Tibial nerve (tissue), 4 donors: Measurements from ENCODE around the gene NEB.

Source experiments
- EP300 ChIP-seq, 2 donors: sonication (generic); formaldehyde crosslinking; IDR thresholded peaks; one replicate each; pipeline ENCODE4 v1.6.1; 2017; ENCODE audit warnings: antibody characterized with exemption in 2 of 2, mild to moderate bottlenecking in 1 of 2
- POLR2A ChIP-seq, 2 donors: fragments of 450-650 bp; IDR thresholded peaks; one replicate each; pipeline ENCODE4 v1.6.1; 2017; ENCODE audit warnings: antibody characterized with exemption in 2 of 2, mild to moderate bottlenecking in 2 of 2, moderate library complexity in 2 of 2
- TF ChIP-seq, protein P1 (sequence below), 5 experiments: fragments of 200-600 bp in 3 of 5; fragments of 450-650 bp in 2 of 5; sonication (generic) in 3 of 5; IDR thresholded peaks; one replicate each; pipeline ENCODE4 v1.5.1; 2016 to 2019; ENCODE audit warnings: antibody characterized with exemption in 5 of 5, mild to moderate bottlenecking in 3 of 5, moderate library complexity in 2 of 5

DNA sequence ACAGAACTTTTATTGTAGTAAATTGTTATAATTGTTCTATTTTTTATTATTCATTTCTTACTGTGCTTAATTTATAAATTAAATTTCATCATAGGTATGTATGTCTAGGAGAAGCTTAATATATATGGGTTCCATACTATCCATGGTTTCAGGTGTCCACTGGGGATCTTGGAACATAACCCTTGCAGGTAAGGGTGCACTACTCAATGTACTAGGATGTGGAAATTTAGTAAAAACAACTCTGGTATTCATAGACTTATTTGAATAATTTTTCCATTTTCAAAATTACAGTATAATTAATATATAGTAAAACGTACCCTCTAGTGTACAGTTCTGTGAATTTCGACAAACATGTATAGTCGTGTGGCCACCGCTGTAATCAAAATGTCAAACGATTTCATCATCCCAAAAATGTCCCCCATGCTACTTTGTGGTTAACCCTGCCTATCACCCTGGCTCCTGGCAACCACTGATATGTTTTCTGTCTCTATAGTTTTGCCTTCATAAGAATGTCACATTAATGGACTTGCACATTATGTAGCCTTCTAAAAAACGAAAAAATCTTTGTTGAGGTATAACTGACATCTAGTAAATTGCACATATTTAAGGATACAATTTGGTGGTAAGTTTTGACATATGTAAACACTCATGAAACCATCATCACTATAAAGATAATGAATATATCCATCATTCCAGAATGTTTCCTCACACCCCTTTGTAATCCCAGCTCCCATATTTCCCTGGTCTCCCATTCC is 48.3 kb upstream of the NEB start:
- TF ChIP-seq EP300 (IDR thresholded peaks at IDR 0.05) (no peak), POLR2A (IDR thresholded peaks at IDR 0.05) (no peak)
- TF ChIP-seq, protein P1, sequence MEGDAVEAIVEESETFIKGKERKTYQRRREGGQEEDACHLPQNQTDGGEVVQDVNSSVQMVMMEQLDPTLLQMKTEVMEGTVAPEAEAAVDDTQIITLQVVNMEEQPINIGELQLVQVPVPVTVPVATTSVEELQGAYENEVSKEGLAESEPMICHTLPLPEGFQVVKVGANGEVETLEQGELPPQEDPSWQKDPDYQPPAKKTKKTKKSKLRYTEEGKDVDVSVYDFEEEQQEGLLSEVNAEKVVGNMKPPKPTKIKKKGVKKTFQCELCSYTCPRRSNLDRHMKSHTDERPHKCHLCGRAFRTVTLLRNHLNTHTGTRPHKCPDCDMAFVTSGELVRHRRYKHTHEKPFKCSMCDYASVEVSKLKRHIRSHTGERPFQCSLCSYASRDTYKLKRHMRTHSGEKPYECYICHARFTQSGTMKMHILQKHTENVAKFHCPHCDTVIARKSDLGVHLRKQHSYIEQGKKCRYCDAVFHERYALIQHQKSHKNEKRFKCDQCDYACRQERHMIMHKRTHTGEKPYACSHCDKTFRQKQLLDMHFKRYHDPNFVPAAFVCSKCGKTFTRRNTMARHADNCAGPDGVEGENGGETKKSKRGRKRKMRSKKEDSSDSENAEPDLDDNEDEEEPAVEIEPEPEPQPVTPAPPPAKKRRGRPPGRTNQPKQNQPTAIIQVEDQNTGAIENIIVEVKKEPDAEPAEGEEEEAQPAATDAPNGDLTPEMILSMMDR (IDR thresholded peaks at IDR 0.05) = no peak
